Right forelimb (tissue), 1 donor: ENCODE measurements around the gene CCDC148.
"Not testable (repeated sequence)": the region's sequence is repeated elsewhere in the genome, so short reads cannot be mapped to it uniquely, and the experiment has no call there.

Experiments
- DNase-seq: peaks from one replicate; pipeline ENCODE4 v3.0.0-alpha.2; 2018

CCDC148 gene

GRCh38 chr2:158346032-158346431, 110.5 kb downstream of the CCDC148 start:
- no peak for DNase-seq

- DNase-seq = no peak
Measured at GRCh38 chr2:158339513-158339912, 117.0 kb downstream of the CCDC148 start.

GRCh38 chr2:158337018-158337417, 119.5 kb downstream of the CCDC148 start:
- no peak for DNase-seq

- not testable (repeated sequence) for DNase-seq
Measured at GRCh38 chr2:158331799-158332198, 124.8 kb downstream of the CCDC148 start.

- no peak for DNase-seq
Measured at GRCh38 chr2:158325782-158326340, 130.7 kb downstream of the CCDC148 start.

GRCh38 chr2:158325031-158325781, 131.3 kb downstream of the CCDC148 start:
- DNase-seq = no peak

- DNase-seq = no peak
Measured at GRCh38 chr2:158323381-158323780, 133.2 kb downstream of the CCDC148 start.

GRCh38 chr2:158321264-158321663, 135.3 kb downstream of the CCDC148 start:
- DNase-seq = no peak

- no peak for DNase-seq
Measured at GRCh38 chr2:158319269-158319668, 137.3 kb downstream of the CCDC148 start.

- no peak for DNase-seq
Measured at GRCh38 chr2:158317642-158318041, 138.9 kb downstream of the CCDC148 start.

GRCh38 chr2:158315803-158316414, 140.6 kb downstream of the CCDC148 start:
- DNase-seq = no peak

GRCh38 chr2:158315000-158315399, 141.6 kb downstream of the CCDC148 start:
- no peak for DNase-seq

GRCh38 chr2:158313734-158314133, 142.8 kb downstream of the CCDC148 start:
- DNase-seq = no peak

GRCh38 chr2:158312981-158313380, 143.6 kb downstream of the CCDC148 start:
- no peak for DNase-seq

- DNase-seq = not testable (repeated sequence)
Measured at GRCh38 chr2:158310407-158310806, 146.1 kb downstream of the CCDC148 start.

GRCh38 chr2:158305501-158305900, 151.1 kb downstream of the CCDC148 start:
- no peak for DNase-seq

- DNase-seq = no peak
Measured at GRCh38 chr2:158300394-158300793, 156.2 kb downstream of the CCDC148 start.

GRCh38 chr2:158297606-158298005, 158.9 kb downstream of the CCDC148 start:
- no peak for DNase-seq

- DNase-seq = no peak
Measured at GRCh38 chr2:158297120-158297519, 159.4 kb downstream of the CCDC148 start.

GRCh38 chr2:158293722-158294121, 162.8 kb downstream of the CCDC148 start:
- no peak for DNase-seq

GRCh38 chr2:158291544-158292180, 164.9 kb downstream of the CCDC148 start:
- no peak for DNase-seq

GRCh38 chr2:158290225-158290624, 166.3 kb downstream of the CCDC148 start:
- DNase-seq = no peak

- no peak for DNase-seq
Measured at GRCh38 chr2:158276619-158277471, 179.7 kb downstream of the CCDC148 start.
